Activated naive CD4-positive, alpha-beta T cell treated with anti-CD3 and anti-CD28 coated beads, Interleukin-2, amount 50 U/mL, for 72 hours (primary cell): ENCODE data around the gene NOP53. TPM values are rescaled to one million over a fixed set of nuclear protein-coding genes. Genes with fewer than 3 reads are reported as not detected.
A peak's percentile ranks its signal among the peaks of the same experiment; 100 is the strongest.
"Not testable (repeated sequence)": the region's sequence is repeated elsewhere in the genome, so short reads cannot be mapped to it uniquely, and the experiment has no call there.

ENCODE experiments used
- ATAC-seq, 2 donors: fragments of 150-1000 bp; cut with Tn5 transposase; 2 replicates each; pipeline ENCODE4 v1.10.0; 2021; ENCODE audit warnings: mild to moderate bottlenecking in 2 of 2, moderate library complexity in 2 of 2
- DNase-seq, 2 donors: peaks; one replicate each; pipeline ENCODE4 v3.0.0; 2021 to 2022; ENCODE audit warnings: low spot score in 2 of 2
- H3K27ac Mint-ChIP-seq, 2 donors: one replicate each; pipeline ENCODE4 v1.8.0; 2022; ENCODE audit warnings: mild to moderate bottlenecking in 2 of 2, mixed read lengths in 2 of 2
- H3K36me3 Mint-ChIP-seq, 2 donors: one replicate each; pipeline ENCODE4 v1.8.0; 2022; ENCODE audit warnings: mixed read lengths in 2 of 2
- H3K9me3 Mint-ChIP-seq, 2 donors: one replicate each; pipeline ENCODE4 v1.8.0; 2022; ENCODE audit warnings: mixed read lengths in 2 of 2
- total RNA-seq, 2 donors: library from RNA; stranded (reverse); gene quantifications; one replicate each; pipeline ENCODE4 v1.2.3, GENCODE V29; 2022

Gene NOP53
- total RNA-seq, 2 donors from 2014 or later: 324 to 421 TPM

DNA sequence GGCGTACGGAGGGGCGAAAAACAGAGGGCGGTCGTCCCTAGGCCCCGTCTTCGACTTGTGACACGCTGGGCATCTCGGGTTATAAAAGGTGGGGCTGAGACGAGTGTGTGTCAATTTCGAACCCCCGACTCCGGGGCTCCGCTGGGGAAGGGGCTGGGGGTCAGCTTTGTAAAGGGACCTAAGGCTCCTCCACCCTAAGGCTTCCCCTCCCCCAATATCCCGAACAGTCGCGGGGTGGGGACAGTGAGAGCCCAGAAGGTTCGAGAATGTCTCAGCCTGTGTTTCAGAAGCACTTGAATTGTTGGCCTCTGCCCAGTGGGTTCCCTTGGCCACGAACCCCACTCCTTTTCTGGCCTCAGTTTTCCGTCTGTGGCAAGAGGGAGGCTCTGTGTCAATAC, 33.6 kb downstream of the NOP53 start:
- peaks cover 15 to 20% of the 10 kb centered on the region in 2 donors for H3K36me3 Mint-ChIP-seq
- DNase-seq (peak in 1 of 2 donors; percentile 18), ATAC-seq (no peak)
- no peaks in the 10 kb centered on the region for H3K9me3 Mint-ChIP-seq
- H3K27ac Mint-ChIP-seq: peak overlapping the region; percentile 96 to 99

DNA sequence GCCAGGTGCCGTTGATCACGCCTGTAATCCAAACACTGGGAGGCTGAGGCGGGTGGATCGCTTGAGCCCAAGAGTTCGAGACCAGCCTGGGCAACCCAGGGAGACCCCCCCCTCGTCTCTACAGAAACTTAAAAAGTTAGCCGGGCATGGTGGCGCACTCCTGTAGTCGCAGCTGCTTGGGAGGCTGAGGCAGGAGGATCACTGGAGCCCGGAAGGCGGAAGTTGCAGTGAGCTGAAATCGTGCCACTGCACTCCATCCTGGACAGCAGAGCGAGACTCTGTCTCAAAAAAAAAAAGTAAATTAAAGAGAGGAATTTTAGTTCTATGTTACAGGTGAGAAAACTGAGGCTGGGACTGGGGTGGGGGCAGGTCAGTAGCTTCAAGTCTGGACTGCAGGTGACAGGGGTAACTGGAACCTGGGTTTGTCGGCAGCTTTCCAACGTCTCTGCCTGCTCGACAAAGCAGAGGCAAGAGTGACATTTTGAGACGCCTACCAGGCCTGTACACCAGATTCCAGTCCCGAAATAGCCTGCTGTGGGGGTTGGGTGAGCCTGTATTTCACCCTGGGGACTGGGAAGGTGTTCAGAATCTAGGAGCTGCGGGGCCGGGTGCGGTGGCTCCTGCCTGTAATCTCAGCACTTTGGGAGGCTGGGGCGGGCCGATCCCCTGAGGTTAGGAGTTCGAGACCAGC, 34.3 kb downstream of the NOP53 start:
- H3K36me3 Mint-ChIP-seq: peaks cover 15 to 20% of the 10 kb centered on the region in 2 donors
- ATAC-seq (no peak), DNase-seq (no peak)
- H3K9me3 Mint-ChIP-seq: no peaks in the 10 kb centered on the region
- H3K27ac Mint-ChIP-seq: peak overlapping the region; percentile 96 to 99

DNA sequence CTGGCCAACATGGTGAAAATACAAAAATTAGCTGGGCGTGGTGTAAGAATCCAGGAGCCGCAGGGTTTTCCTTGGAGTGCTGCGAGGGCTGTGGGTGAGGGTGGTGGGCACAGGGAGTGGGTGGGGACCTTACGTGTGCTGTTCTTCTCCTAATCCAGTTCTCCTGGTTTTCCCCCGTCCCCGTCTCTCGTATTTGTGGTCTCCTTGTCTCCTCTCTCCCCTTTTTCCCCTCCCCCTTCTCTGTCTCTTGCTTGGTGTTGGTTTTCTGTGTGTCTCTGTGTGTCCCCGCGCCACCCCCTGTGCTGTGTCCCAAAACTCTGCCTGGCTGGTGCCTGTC, 34.8 kb downstream of the NOP53 start:
- Mint-ChIP-seq H3K36me3 (peaks cover 15 to 20% of the 10 kb centered on the region in 2 donors), H3K27ac (peak overlapping the region; percentile 96 to 99), H3K9me3 (no peaks in the 10 kb centered on the region)
- DNase-seq (no peak), ATAC-seq (no peak)

DNA sequence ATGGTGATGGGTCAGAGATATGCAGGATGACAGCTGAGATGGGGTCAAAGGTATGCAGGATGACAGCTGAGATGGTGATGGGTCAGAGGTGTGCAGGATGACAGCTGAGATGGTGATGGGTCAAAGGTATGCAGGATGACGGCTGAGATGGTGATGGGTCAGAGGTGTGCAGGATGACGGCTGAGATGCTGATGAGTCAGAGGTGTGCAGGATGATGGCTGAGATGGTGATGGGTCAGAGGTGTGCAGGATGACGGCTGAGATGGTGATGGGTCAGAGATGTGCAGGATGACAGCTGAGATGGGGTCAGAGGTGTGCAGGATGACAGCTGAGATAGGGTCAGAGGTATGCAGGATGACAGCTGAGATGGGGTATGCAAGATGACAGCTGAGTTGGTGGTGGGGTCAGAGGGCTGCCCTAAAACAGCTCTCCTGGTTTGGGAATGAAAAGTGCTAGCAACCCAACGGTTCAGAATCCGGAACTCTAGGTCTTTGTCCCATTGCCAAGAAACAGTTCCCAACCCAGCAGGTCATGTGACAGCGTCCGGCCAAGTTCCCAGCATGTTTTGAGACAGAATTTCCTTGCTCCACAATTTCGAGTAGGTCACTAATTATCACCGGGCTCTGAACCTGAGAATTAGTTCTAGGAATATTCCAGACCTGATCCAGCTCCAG, 36.4 kb downstream of the NOP53 start:
- DNase-seq: no peak
- Mint-ChIP-seq H3K36me3 (peaks cover 15 to 20% of the 10 kb centered on the region in 2 donors), H3K9me3 (no peaks in the 10 kb centered on the region), H3K27ac (peak overlapping the region in 1 of 2 donors; percentile 99)
- no peak for ATAC-seq

DNA sequence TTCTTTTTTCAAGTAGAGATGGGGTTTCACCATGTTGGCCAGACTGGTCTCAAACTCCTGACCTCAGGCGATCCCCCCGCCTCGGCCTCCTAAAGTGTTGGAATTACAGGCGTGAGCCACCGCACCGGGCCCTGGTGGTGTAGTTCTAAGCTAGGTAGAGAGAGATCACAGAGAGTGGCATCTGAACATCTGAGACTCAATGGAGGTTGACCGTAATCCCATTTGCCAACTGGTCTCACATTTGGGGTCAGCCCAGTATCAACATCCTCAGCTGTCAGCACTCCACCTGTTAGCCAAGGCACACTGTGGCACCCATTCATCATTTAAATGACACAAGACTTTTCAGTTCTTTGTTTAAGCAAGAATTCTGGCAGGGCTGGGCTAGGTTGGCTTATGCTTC, 41.2 kb downstream of the NOP53 start:
- ATAC-seq (no peak), DNase-seq (no peak)
- Mint-ChIP-seq H3K27ac (no peak overlapping the region), H3K9me3 (no peaks in the 10 kb centered on the region), H3K36me3 (peaks cover 3 to 4% of the 10 kb centered on the region in 2 donors)

DNA sequence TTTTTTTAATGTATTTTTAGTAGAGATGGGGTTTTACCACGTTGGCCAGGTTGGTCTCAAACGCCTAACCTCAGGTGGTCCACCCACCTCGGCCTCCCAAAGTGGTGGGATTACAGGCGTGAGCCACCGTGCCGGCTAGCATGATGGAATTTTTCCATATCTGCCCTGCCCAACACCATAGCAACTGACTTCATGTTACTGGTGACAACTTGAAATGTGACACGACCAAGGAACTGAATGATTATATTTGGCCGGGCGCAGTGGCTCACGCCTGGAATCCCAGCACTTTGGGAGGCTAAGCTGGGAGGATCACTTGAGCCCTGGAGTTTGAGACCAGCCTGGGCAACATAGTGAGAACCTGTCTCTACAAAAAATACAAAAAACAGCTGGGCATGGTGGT, 42.0 kb downstream of the NOP53 start:
- H3K9me3 Mint-ChIP-seq, H3K27ac Mint-ChIP-seq: not testable (repeated sequence)

DNA sequence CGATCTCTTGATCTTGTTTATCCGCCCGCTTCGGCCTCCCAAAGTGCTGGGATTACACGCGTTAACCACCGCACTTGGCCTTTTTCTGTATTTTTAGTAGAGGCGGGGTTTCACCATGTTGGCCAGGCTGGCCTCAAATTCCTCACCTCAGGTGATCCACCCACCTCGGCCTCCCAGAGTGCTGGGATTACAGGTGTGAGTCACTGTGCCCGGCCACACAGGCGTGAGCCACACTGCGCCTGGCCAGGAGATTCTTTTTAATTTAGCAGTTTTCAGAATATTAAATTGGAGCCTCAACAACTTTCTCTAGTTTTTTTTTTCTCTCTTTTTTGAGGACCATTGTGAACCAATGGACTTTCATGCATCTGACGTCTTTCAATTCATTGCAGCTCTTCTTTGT, 44.5 kb downstream of the NOP53 start:
- not testable (repeated sequence) for DNase-seq, H3K36me3 Mint-ChIP-seq, H3K27ac Mint-ChIP-seq, H3K9me3 Mint-ChIP-seq
- ATAC-seq: peak in 1 of 2 donors; percentile 51

More for the DNA sequence above, 42.0 kb downstream of the NOP53 start:
- not testable (repeated sequence) for ATAC-seq, H3K36me3 Mint-ChIP-seq, DNase-seq

DNA sequence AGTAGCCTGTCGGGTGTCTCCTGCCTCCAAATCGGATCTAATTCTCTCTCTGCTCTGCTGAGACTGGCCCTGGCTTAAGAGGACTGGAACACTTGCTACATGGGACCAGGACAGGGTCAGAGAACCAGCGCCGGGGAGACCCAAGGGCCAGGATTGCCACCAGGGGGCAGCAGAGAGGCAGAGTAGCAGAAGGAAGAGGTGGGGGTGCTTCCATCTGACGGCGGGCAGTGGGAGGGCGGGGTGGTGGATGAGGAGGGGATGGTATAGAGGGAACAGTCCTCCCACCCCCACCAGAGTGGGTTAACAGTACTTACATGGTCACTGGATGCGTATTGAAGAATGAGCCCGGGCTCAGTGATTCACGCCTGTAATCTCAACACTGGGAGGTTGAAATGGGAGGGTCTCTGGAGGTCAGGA, 45.1 kb downstream of the NOP53 start:
- H3K9me3 Mint-ChIP-seq: no peaks in the 10 kb centered on the region
- H3K36me3 Mint-ChIP-seq: no peaks in the 10 kb centered on the region
- ATAC-seq: peak; percentile 84 to 85
- H3K27ac Mint-ChIP-seq: no peak overlapping the region
- peak; percentile 73 to 94 for DNase-seq

DNA sequence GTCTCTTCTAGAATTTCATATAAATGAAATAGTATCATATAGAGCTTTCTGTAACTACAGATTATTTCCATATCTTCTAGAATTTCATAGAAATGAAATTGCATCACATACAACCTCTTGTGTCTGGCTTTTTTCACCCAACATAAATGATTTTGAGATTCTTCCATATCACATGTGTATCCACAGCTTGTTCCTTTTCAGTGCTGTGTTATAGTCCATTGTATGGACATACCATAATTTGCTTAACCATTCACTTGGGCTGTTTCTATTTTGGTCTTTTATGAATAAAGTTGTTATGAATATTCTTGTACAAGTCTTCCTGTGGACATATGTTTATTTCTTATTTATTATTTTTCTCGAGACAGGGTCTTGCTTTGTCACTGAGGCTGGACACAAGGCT, 47.3 kb downstream of the NOP53 start:
- H3K36me3 Mint-ChIP-seq: no peaks in the 10 kb centered on the region
- no peak overlapping the region for H3K27ac Mint-ChIP-seq
- H3K9me3 Mint-ChIP-seq: no peaks in the 10 kb centered on the region
- DNase-seq: no peak
- no peak for ATAC-seq

DNA sequence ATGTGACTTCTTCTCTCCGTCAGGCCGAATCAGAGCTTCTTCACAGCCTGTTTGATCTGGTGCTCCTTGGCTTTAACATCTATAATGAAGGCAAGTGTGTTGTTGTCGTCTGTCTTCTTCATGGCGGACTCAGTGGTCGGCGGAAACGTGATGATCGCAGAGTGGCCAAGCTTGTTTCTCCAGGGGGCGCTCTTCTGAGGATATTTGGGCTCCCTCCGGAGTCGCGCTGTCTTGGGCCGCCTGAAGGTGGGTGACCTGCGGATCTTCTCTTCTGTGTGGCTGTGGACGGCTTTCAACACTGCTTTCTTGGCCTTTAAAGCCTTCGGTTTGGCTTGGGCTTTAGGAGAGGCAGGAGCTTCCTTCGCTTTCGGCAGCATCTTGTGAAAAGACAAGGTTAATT, 49.2 kb downstream of the NOP53 start:
- H3K9me3 Mint-ChIP-seq: no peaks in the 10 kb centered on the region
- no peak overlapping the region for H3K27ac Mint-ChIP-seq
- H3K36me3 Mint-ChIP-seq: no peaks in the 10 kb centered on the region
- DNase-seq (no peak), ATAC-seq (no peak)

DNA sequence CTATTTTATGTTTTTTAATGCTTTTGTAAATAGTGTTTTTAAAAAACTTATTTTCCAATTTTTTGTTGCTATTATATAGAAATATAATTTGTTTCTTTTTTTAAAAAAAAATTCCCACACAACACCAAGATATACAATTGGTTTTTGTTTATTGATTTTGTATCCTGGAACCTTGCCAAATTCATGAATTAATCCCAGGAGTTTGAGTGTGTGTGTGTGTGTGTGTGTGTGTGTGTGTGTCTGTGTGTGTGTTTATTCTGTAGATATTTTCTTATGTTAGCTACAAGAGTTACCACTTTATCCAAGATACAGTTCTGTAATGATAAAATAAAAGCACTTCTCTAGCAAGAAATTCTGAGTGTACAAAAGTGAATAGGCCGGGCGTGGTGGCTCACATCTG, 51.4 kb downstream of the NOP53 start:
- ATAC-seq (no peak), DNase-seq (no peak)
- Mint-ChIP-seq H3K27ac (no peak overlapping the region), H3K9me3 (peaks cover 0 to 10% of the 10 kb centered on the region in 2 donors), H3K36me3 (peaks cover 0 to 9% of the 10 kb centered on the region in 2 donors)

DNA sequence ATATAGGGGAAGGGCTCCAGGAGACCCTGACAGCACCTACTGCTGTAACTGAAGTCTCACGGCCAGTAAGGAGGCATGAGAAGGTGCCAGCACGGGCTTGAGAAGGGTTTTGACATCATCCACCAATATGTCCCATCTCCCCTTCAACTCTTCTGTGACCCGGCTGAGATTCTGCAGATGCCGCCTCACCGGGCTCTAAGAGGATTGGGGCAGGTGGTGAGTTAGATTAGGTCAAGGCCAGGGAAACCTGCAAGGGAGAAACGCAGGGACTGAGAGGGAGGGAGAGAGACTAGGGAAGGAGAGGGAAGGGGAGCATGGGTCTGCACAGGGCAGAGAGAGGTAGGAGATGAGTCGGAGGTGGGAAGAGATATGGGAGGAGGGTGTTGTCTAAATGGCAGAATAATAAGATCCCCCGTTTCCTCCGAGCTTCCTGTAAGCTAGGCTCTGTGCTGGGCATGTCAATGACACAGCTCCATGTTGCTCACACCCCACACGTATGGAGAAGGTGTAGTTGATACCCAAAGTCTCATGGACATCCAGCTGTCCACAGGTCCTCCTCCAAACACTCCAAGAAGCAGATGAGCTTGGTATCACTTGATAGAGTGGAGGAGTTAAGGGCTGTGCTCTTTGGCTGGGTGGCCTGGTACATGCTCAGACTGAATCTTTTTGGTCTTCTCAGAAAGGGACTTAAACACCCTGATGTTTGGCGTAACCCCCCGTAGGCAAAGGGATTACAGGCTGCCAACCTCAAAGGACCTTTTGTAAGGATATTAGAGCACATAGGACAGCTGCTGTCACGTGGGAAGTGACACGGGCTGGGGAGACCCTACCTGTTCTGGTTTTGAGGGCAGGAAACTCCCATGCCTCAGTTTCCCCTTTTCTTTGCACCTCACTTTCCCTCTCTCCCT, 52.9 kb downstream of the NOP53 start:
- Mint-ChIP-seq H3K9me3 (peaks cover 0 to 10% of the 10 kb centered on the region in 2 donors), H3K36me3 (peaks cover 0 to 9% of the 10 kb centered on the region in 2 donors), H3K27ac (no peak overlapping the region)
- no peak for ATAC-seq
- DNase-seq: no peak

DNA sequence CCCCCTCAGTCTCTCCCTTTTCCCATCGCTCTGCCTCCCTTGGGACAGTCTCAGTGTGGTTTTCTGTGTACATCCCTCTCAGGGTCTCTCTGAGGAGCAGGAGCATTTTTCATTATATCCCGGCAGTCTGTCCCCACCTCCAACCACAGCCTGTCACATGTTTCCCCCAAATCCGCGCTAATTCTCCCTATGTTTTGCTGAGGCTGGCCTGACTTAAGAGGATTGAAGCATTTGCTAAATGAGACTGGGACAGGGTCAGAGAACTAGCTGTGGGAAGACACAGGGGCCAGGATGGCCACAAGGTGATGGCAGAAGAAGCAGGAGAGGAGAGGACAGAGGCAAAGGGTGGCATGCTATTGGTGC, 53.5 kb downstream of the NOP53 start:
- peaks cover 0 to 9% of the 10 kb centered on the region in 2 donors for H3K36me3 Mint-ChIP-seq
- no peak for ATAC-seq

DNA sequence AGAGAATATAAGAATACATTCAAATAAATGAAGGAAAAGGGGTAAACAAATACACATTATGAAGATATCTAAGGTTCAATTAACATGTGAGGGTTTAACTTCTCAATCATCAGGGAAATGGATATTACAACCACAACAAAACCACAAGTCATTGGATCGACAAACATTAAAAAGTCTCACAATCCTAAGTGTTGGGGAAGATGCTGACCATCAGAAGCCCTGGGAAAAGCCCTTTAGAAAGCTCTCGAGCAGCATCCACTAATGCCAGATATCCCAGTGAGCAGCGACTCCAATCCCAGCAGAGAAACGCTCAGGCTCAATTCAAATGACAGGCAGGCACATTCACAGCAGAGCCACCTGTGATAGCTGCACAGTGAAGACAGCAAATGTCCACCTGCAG, 55.9 kb downstream of the NOP53 start:
- peaks cover 0 to 9% of the 10 kb centered on the region in 2 donors for H3K36me3 Mint-ChIP-seq
- H3K27ac Mint-ChIP-seq: no peak overlapping the region
- no peak for ATAC-seq

More for the DNA sequence above, 53.5 kb downstream of the NOP53 start:
- no peak overlapping the region for H3K27ac Mint-ChIP-seq
- peaks cover 0 to 10% of the 10 kb centered on the region in 2 donors for H3K9me3 Mint-ChIP-seq
- no peak for DNase-seq

DNA sequence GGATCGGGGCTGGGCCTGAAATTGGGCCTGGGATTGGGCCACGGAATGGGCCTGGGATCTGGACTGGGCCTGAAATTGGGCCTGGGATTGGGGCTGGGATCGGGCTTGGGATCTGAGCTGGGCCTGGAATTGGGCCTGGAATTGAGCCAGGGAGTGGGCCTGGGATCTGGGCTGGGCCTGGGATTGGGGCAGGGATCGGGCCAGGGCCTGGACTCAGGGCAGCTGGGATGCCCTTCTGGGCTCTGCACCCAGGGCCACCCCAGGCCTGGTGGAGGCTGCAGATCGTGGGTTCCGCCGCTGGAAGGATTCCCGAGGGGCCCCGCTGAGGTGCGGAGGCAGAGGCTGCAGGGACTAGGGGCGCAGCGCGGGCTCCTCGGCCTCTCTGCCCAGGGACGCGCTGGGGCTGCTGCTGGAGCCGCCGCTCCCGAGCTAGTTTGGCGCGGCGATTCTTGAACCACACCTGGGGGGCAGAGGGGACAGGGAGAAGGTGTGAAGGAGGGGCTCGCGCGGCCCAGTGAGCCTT, 57.2 kb downstream of the NOP53 start:
- no peak for DNase-seq
- no peak for ATAC-seq
- peaks cover 0 to 9% of the 10 kb centered on the region in 2 donors for H3K36me3 Mint-ChIP-seq
- H3K27ac Mint-ChIP-seq: no peak overlapping the region
- peaks cover 0 to 10% of the 10 kb centered on the region in 2 donors for H3K9me3 Mint-ChIP-seq

More for the DNA sequence above, 55.9 kb downstream of the NOP53 start:
- H3K9me3 Mint-ChIP-seq: peaks cover 0 to 10% of the 10 kb centered on the region in 2 donors
- DNase-seq: no peak

DNA sequence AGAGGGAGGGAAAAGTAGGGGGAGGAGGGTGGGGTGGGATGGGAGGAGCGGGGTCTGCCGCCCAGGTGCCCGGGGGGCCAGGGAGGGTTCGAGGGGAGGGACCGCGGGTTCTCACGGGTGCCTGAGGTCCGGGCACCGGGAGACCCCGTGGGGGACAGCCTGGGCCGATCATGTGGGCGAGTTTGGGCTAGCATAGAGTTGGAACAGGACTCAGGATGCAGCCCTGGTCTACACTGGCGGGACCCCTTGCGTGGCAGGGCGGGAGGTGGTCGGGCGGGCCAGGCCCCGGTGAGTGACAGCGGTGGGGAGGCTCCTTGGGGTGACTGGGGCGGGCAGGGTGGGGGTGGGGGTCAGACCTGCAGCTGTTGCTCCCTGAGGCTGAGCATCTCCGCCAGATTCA, 57.8 kb downstream of the NOP53 start:
- not testable (repeated sequence) for H3K27ac Mint-ChIP-seq, DNase-seq, H3K36me3 Mint-ChIP-seq, ATAC-seq
- H3K9me3 Mint-ChIP-seq: peaks cover 0 to 10% of the 10 kb centered on the region in 2 donors

DNA sequence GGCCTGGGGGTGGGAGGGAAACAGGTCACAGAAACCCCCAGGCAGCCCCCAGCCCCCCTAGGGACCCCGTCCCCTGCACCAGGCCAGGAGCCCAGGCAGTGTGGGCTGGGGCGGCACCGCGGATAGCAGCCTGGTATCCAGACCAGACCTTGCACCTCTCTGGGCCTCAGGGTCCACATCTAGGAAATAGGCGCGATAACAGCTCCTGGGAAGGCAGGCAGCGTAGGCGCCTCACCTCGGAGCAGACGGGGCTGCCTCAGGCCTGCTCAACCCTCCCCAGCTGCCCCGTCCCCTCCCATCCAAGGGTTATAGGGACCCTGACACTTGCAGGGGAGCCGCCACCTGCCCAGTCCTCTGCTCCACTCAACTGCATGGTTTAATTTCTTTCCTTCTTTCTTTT, 58.3 kb downstream of the NOP53 start:
- not testable (repeated sequence) for ATAC-seq, H3K36me3 Mint-ChIP-seq, DNase-seq, H3K27ac Mint-ChIP-seq
- H3K9me3 Mint-ChIP-seq: peaks cover 0 to 10% of the 10 kb centered on the region in 2 donors
